HepG2 (cell line): Measurements from ENCODE around the gene CGGBP1.

Source experiments
- HMG20A ChIP-seq: IDR thresholded peaks from 2 replicates; pipeline ENCODE4 v1.6.1; 2016; ENCODE audit warnings: borderline replicate concordance
- KMT2A ChIP-seq: sonication (generic); formaldehyde crosslinking; IDR thresholded peaks from 2 replicates; pipeline ENCODE4 v1.4.0; 2020; ENCODE audit warnings: missing genetic modification reagents
- MYC ChIP-seq: sonication (generic); formaldehyde crosslinking; IDR thresholded peaks from 2 replicates; pipeline ENCODE4 v1.9.0; 2021; ENCODE audit warnings: missing genetic modification reagents, borderline replicate concordance
- PRDM15 ChIP-seq: sonication (generic); formaldehyde crosslinking; IDR thresholded peaks from 2 replicates; pipeline ENCODE4 v1.4.0; 2020; ENCODE audit warnings: missing genetic modification reagents
- RAD21 ChIP-seq: fragments of 450-650 bp; formaldehyde crosslinking; IDR thresholded peaks from 2 replicates; pipeline ENCODE4 v1.5.0; 2020; ENCODE audit warnings: mild to moderate bottlenecking
- SP2 ChIP-seq: sonication (generic); formaldehyde crosslinking; IDR thresholded peaks from 2 replicates; pipeline ENCODE4 v1.5.1; 2020; ENCODE audit warnings: mild to moderate bottlenecking, missing genetic modification reagents
- ZNF562 ChIP-seq: sonication (generic); formaldehyde crosslinking; IDR thresholded peaks from 2 replicates; pipeline ENCODE4 v1.8.0; 2022; ENCODE audit warnings: missing genetic modification reagents, borderline replicate concordance
- ZNF577 ChIP-seq: sonication (generic); formaldehyde crosslinking; IDR thresholded peaks from 2 replicates; pipeline ENCODE4 v1.4.0; 2020; ENCODE audit warnings: mild to moderate bottlenecking, low read depth, missing genetic modification reagents, borderline replicate concordance
- ZNF660 ChIP-seq: sonication (generic); formaldehyde crosslinking; IDR thresholded peaks from 2 replicates; pipeline ENCODE4 v1.5.1; 2020; ENCODE audit warnings: mild to moderate bottlenecking, low read depth, missing genetic modification reagents, borderline replicate concordance
- ZNF766 ChIP-seq: sonication (generic); formaldehyde crosslinking; IDR thresholded peaks from 2 replicates; pipeline ENCODE4 v1.5.0; 2020; ENCODE audit warnings: missing genetic modification reagents, borderline replicate concordance
- TF ChIP-seq, protein P1 (sequence below), 2 experiments: IDR thresholded peaks; 2 replicates each; pipeline ENCODE4 v1.6.1; 2011 to 2012; ENCODE audit warnings: low read length in 2 of 2, borderline replicate concordance in 1 of 2, low read depth in 1 of 2, mild to moderate bottlenecking in 1 of 2, moderate library complexity in 1 of 2
- TF ChIP-seq, protein P2 (sequence below): IDR thresholded peaks from 2 replicates; pipeline ENCODE4 v1.6.1; 2016
- TF ChIP-seq, protein P3 (sequence below): IDR thresholded peaks from 2 replicates; pipeline ENCODE4 v1.6.1; 2016; ENCODE audit warnings: low read depth, borderline replicate concordance

DNA sequence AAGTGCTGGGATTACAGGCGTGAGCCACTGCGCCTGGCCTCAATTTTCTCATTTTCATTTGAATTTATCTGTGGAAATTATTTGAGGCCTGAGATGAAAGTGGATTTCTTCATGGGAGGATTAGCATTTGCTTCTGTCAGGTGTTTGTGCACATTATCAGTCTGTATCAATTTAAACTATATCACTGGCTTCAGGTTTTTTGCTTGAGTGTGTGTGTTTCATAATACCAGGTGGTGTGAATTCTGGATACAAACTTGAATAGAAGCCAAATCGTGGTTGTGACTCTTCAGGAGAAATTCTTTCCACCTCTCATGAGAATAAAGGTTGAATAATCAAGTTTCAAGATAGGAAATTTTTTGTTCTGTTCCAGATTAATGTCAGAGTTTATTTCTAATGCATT lies 56.4 kb downstream of the CGGBP1 start:
- TF ChIP-seq HMG20A (CRISPR knock-in tag) = no peak
- no peak for TF ChIP-seq SP2 (CRISPR knock-in tag)
- TF ChIP-seq, protein P1, sequence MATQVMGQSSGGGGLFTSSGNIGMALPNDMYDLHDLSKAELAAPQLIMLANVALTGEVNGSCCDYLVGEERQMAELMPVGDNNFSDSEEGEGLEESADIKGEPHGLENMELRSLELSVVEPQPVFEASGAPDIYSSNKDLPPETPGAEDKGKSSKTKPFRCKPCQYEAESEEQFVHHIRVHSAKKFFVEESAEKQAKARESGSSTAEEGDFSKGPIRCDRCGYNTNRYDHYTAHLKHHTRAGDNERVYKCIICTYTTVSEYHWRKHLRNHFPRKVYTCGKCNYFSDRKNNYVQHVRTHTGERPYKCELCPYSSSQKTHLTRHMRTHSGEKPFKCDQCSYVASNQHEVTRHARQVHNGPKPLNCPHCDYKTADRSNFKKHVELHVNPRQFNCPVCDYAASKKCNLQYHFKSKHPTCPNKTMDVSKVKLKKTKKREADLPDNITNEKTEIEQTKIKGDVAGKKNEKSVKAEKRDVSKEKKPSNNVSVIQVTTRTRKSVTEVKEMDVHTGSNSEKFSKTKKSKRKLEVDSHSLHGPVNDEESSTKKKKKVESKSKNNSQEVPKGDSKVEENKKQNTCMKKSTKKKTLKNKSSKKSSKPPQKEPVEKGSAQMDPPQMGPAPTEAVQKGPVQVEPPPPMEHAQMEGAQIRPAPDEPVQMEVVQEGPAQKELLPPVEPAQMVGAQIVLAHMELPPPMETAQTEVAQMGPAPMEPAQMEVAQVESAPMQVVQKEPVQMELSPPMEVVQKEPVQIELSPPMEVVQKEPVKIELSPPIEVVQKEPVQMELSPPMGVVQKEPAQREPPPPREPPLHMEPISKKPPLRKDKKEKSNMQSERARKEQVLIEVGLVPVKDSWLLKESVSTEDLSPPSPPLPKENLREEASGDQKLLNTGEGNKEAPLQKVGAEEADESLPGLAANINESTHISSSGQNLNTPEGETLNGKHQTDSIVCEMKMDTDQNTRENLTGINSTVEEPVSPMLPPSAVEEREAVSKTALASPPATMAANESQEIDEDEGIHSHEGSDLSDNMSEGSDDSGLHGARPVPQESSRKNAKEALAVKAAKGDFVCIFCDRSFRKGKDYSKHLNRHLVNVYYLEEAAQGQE (IDR thresholded peaks at IDR 0.05; ENCODE audit: borderline replicate concordance in 1 of 2, low read depth in 1 of 2, low read length in 2 of 2) = no peak
- TF ChIP-seq ZNF766 (CRISPR knock-in tag) = no peak
- TF ChIP-seq RAD21 = no peak
- TF ChIP-seq ZNF577 = no peak
- TF ChIP-seq, protein P2, sequence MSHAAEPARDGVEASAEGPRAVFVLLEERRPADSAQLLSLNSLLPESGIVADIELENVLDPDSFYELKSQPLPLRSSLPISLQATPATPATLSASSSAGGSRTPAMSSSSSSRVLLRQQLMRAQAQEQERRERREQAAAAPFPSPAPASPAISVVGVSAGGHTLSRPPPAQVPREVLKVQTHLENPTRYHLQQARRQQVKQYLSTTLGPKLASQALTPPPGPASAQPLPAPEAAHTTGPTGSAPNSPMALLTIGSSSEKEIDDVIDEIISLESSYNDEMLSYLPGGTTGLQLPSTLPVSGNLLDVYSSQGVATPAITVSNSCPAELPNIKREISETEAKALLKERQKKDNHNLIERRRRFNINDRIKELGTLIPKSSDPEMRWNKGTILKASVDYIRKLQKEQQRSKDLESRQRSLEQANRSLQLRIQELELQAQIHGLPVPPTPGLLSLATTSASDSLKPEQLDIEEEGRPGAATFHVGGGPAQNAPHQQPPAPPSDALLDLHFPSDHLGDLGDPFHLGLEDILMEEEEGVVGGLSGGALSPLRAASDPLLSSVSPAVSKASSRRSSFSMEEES (CRISPR knock-in tag) = no peak
- TF ChIP-seq ZNF562 (CRISPR knock-in tag) = no peak
- TF ChIP-seq PRDM15 (CRISPR knock-in tag) = no peak
- no peak for TF ChIP-seq MYC (CRISPR knock-in tag)
- TF ChIP-seq KMT2A = no peak
- no peak for TF ChIP-seq ZNF660 (CRISPR knock-in tag)
- TF ChIP-seq, protein P3, sequence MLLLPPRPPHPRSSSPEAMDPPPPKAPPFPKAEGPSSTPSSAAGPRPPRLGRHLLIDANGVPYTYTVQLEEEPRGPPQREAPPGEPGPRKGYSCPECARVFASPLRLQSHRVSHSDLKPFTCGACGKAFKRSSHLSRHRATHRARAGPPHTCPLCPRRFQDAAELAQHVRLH (CRISPR knock-in tag) = no peak
